ENCODE results near the gene CST9L. TPM values are rescaled to one million over a fixed set of nuclear protein-coding genes. Genes with fewer than 3 reads are reported as not detected.

Gene CST9L
- total and polyA plus RNA-seq, 2 of the 13 experiments (the other 11 are each of a cell fraction or from before 2014, with no cell fraction given) = 0.15 TPM; not detected in 1

DNA sequence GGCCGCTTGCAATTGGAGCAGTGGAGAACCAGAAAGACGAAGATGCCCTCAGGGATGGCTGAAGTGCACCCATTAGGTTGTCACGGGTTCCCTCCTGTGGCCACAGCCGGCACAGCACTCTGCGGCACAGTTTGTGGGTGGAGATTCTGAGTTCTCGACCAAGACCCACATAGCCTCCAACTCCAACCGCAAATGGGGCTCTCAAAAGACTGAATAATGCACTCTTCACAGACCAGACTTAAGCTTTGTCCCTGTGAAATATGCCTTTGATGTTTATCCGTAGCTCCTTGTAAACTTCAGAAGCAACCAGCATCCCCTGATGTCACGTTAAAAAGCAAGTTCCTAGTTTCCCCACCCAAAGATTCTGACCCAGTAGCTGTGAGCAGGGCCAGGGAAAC lies 38.4 kb upstream of the CST9L start (continued):
- peak; percentile 65 for TF ChIP-seq SALL1 (CRISPR knock-in tag; IDR thresholded peaks at IDR 0.05)
- TF ChIP-seq SMARCC2 (IDR thresholded peaks at IDR 0.05) = no peak
- TF ChIP-seq HDAC1 (CRISPR knock-in tag; IDR thresholded peaks at IDR 0.05) = no peak
- 0 out of 2 replicates have a peak, but pooled peaks have one; percentile 23 for TF ChIP-seq ZNF556 (CRISPR knock-in tag; IDR thresholded peaks at IDR 0.05; ENCODE audit: borderline replicate concordance)
- peak; percentile 21; the same call in 1 of the 2 replicates for TF ChIP-seq TARDBP (CRISPR knock-in tag; IDR thresholded peaks at IDR 0.05)
- no peak for TF ChIP-seq HHEX (CRISPR knock-in tag; IDR thresholded peaks at IDR 0.05)
- no peak for TF ChIP-seq ZNF776 (CRISPR knock-in tag; IDR thresholded peaks at IDR 0.05)
- 0 out of 2 replicates have a peak, but pooled peaks have one; percentile 24 for TF ChIP-seq ZNF501 (CRISPR knock-in tag; IDR thresholded peaks at IDR 0.05)
- TF ChIP-seq ZFAT (CRISPR knock-in tag; conservative IDR thresholded peaks at IDR 0.05) = no peak
- TF ChIP-seq POGZ (CRISPR knock-in tag; IDR thresholded peaks at IDR 0.05) = no peak
- no peak for TF ChIP-seq CHD2 (IDR thresholded peaks at IDR 0.05; ENCODE audit: low read depth, low read length)
- peak; percentile 73; the same call in 1 of the 2 replicates for TF ChIP-seq SMAD1 (CRISPR knock-in tag; IDR thresholded peaks at IDR 0.05; ENCODE audit: borderline replicate concordance, low read depth)
- TF ChIP-seq ZNF816 (CRISPR knock-in tag; IDR thresholded peaks at IDR 0.05; ENCODE audit: borderline replicate concordance) = 0 out of 2 replicates have a peak, but pooled peaks have one; percentile 18
- TF ChIP-seq, protein P1, sequence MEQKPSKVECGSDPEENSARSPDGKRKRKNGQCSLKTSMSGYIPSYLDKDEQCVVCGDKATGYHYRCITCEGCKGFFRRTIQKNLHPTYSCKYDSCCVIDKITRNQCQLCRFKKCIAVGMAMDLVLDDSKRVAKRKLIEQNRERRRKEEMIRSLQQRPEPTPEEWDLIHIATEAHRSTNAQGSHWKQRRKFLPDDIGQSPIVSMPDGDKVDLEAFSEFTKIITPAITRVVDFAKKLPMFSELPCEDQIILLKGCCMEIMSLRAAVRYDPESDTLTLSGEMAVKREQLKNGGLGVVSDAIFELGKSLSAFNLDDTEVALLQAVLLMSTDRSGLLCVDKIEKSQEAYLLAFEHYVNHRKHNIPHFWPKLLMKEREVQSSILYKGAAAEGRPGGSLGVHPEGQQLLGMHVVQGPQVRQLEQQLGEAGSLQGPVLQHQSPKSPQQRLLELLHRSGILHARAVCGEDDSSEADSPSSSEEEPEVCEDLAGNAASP (CRISPR knock-in tag; IDR thresholded peaks at IDR 0.05; ENCODE audit: borderline replicate concordance) = peak; percentile 61; the same call in 1 of the 2 replicates
- TF ChIP-seq ZNF781 (CRISPR knock-in tag; IDR thresholded peaks at IDR 0.05; ENCODE audit: borderline replicate concordance, not compliant biosample characterization) = peak; percentile 82
- TF ChIP-seq SOX5 (CRISPR knock-in tag; IDR thresholded peaks at IDR 0.05; ENCODE audit: borderline replicate concordance) = no peak
- TF ChIP-seq TMF1 (CRISPR knock-in tag; IDR thresholded peaks at IDR 0.05; ENCODE audit: low read depth) = peak; percentile 77; the same call in 1 of the 2 replicates
- 0 out of 2 replicates have a peak, but pooled peaks have one; percentile 30 for TF ChIP-seq MYC (CRISPR knock-in tag; IDR thresholded peaks at IDR 0.05; ENCODE audit: borderline replicate concordance)
- TF ChIP-seq ZNF34 (CRISPR knock-in tag; IDR thresholded peaks at IDR 0.05; ENCODE audit: borderline replicate concordance) = 0 out of 2 replicates have a peak, but pooled peaks have one; percentile 63
- TF ChIP-seq ZNF441 (CRISPR knock-in tag; IDR thresholded peaks at IDR 0.05; ENCODE audit: borderline replicate concordance) = 0 out of 2 replicates have a peak, but pooled peaks have one; percentile 37
- TF ChIP-seq ZNF510 (CRISPR knock-in tag; IDR thresholded peaks at IDR 0.05; ENCODE audit: low read depth) = 0 out of 2 replicates have a peak, but pooled peaks have one; percentile 33
- TF ChIP-seq ZNF598 (CRISPR knock-in tag; IDR thresholded peaks at IDR 0.05; ENCODE audit: borderline replicate concordance) = peak; percentile 67; the same call in 1 of the 2 replicates
- no peak for TF ChIP-seq RAD51 (IDR thresholded peaks at IDR 0.05; ENCODE audit: borderline replicate concordance)
- TF ChIP-seq NR2F2 (IDR thresholded peaks at IDR 0.05; ENCODE audit: borderline replicate concordance, low read depth) = no peak
- TF ChIP-seq FOXA1 (IDR thresholded peaks at IDR 0.05) = no peak
- peak; percentile 47 for TF ChIP-seq FOXA1 (CRISPR knock-in tag; IDR thresholded peaks at IDR 0.05)
- TF ChIP-seq POLR2AphosphoS2 (IDR thresholded peaks at IDR 0.05; ENCODE audit: low read depth, low read length) = no peak
- no peak for TF ChIP-seq CAMTA2 (CRISPR knock-in tag; IDR thresholded peaks at IDR 0.05; ENCODE audit: borderline replicate concordance)
- peak; percentile 50; the same call in 1 of the 2 replicates for TF ChIP-seq ZNF263 (CRISPR knock-in tag; IDR thresholded peaks at IDR 0.05)
- TF ChIP-seq ZNF12 (CRISPR knock-in tag; IDR thresholded peaks at IDR 0.05) = no peak
- peak; percentile 86 for TF ChIP-seq XRCC5 (optimal IDR thresholded peaks at IDR 0.05; ENCODE audit: low read length)
- peak; percentile 73; the same call in 1 of the 2 replicates for TF ChIP-seq ZSCAN21 (CRISPR knock-in tag; IDR thresholded peaks at IDR 0.05; ENCODE audit: borderline replicate concordance)
- TF ChIP-seq ZKSCAN5 (CRISPR knock-in tag; IDR thresholded peaks at IDR 0.05) = 0 out of 2 replicates have a peak, but pooled peaks have one; percentile 44
- TF ChIP-seq ETV6 (CRISPR knock-in tag; conservative IDR thresholded peaks at IDR 0.05) = no peak; the same call in 1 of the 2 replicates
